Activated T-helper 17 cell treated with anti-CD3 and anti-CD28 coated beads, Interleukin-2, amount 50 U/mL, for 72 hours (primary cell): Measurements from ENCODE around the gene WRNIP1. TPM values are rescaled to one million over a fixed set of nuclear protein-coding genes. Genes with fewer than 3 reads are reported as not detected.

Experiments
- ATAC-seq: fragments of 150-1000 bp; cut with Tn5 transposase; replicated peaks from 2 replicates; pipeline ENCODE4 v1.10.0; 2021; ENCODE audit warnings: mild to moderate bottlenecking, moderate library complexity
- H3K27ac Mint-ChIP-seq: one replicate; pipeline ENCODE4 v1.8.0; 2022; ENCODE audit warnings: mixed read lengths
- H3K27me3 Mint-ChIP-seq: one replicate; pipeline ENCODE4 v1.8.0; 2022; ENCODE audit warnings: mixed read lengths
- H3K36me3 Mint-ChIP-seq: one replicate; pipeline ENCODE4 v1.8.0; 2022; ENCODE audit warnings: low read depth, mild to moderate bottlenecking, mixed read lengths
- H3K4me1 Mint-ChIP-seq: one replicate; pipeline ENCODE4 v1.8.0; 2022; ENCODE audit warnings: mixed read lengths
- H3K4me3 Mint-ChIP-seq: one replicate; pipeline ENCODE4 v1.8.0; 2022; ENCODE audit warnings: mild to moderate bottlenecking, mixed read lengths
- H3K9me3 Mint-ChIP-seq: one replicate; pipeline ENCODE4 v1.8.0; 2022; ENCODE audit warnings: mixed read lengths
- total RNA-seq, 2 donors: library from RNA; stranded (reverse); gene quantifications; one replicate each; pipeline ENCODE4 v1.2.3, GENCODE V29; 2022

WRNIP1 gene
- total RNA-seq, 2 donors from 2014 or later = 30.4 to 48.5 TPM

DNA sequence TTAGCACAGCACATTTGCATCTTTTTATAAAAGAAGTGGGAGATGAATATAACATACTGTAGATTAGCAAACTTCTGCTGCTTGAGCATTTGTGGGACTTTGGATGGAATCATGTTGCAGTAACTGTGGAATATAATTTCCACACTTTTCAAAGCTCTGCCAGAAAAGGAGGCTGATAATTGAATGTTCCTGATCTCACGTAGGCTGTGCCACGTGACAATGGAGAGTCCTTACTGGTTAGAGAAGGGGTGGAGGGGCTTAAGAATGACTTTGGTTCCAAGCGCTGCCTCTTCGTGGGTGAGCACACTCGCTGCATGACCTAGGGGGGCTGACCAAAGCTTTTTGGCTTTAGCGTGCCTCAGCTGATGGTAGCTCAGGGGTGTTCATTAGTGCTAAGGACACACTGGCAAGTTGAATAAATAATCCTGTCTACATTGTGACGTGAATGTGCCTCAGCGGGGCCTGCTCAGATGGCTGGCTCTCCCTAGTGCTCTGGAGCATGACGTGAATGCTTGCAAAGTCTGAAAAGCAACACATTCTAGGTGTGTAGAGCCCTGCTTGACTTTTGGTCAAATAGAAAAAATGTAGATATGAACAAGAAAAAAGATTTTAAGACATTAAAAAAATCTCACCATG lies 15.0 kb downstream of the WRNIP1 start:
- no peaks in the 10 kb centered on the region for H3K27me3 Mint-ChIP-seq
- no peak overlapping the region for H3K27ac Mint-ChIP-seq
- no peak for ATAC-seq
- H3K9me3 Mint-ChIP-seq = no peaks in the 10 kb centered on the region
- H3K36me3 Mint-ChIP-seq = peaks cover 86% of the 10 kb centered on the region
- no peak overlapping the region for H3K4me3 Mint-ChIP-seq
- H3K4me1 Mint-ChIP-seq = peaks cover 16% of the 10 kb centered on the region

DNA sequence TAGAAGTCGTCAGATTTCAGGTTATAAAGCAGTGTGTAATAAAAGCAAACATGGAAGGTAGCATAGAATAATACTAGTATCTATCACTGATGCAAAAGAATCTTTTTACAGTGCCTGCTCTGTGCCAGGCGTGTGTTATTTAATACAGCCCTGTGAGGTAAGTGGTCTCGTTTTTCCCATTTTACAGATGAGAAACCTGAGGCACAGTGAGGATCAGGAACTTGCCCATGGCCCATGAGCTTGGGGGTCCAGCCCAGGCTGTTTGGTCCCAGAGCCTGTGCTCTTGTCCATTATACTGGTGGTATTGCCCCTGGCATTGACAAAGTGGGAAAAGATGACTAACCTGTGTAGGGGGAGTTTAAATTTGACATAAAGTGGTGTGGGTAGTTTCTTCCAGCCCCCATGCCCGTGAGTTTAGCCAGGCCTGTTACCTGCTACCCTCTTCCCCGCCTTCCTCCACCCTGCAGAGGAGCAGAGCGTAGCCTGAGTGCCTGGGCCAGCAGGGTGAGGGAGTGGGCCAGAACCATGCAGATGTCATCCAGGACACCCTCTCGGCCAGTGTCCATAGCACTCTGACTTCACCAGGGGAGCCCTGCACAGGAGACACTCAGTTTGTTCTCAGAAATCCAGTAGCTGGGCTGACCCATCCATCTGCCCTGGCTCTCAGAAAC lies 16.6 kb downstream of the WRNIP1 start:
- no peak for ATAC-seq
- Mint-ChIP-seq H3K4me3 (no peak overlapping the region), H3K36me3 (peaks cover 88% of the 10 kb centered on the region), H3K9me3 (no peaks in the 10 kb centered on the region), H3K27me3 (no peaks in the 10 kb centered on the region), H3K4me1 (peaks cover 9% of the 10 kb centered on the region), H3K27ac (no peak overlapping the region)

DNA sequence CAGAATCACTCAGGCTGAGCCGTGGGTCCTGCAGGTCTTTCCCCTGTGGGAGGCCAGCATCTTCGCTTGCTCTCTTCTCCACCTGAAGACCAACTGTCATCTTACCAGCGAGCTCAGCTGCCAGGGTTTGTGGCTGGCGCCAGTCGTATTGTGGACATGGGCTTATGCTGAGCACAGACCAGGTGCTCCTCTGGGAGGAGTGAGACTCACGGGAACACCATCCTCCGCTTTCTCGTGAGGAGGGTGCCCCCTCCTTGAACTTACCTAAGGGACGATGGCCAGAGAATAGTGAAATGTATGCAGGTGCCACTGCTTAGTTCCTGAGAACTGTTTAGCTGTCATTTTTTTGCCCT lies 17.1 kb downstream of the WRNIP1 start:
- no peak overlapping the region for H3K4me3 Mint-ChIP-seq
- H3K9me3 Mint-ChIP-seq = no peaks in the 10 kb centered on the region
- no peak overlapping the region for H3K27ac Mint-ChIP-seq
- peaks cover 9% of the 10 kb centered on the region for H3K4me1 Mint-ChIP-seq
- ATAC-seq = no peak
- no peaks in the 10 kb centered on the region for H3K27me3 Mint-ChIP-seq
- H3K36me3 Mint-ChIP-seq = peaks cover 91% of the 10 kb centered on the region

DNA sequence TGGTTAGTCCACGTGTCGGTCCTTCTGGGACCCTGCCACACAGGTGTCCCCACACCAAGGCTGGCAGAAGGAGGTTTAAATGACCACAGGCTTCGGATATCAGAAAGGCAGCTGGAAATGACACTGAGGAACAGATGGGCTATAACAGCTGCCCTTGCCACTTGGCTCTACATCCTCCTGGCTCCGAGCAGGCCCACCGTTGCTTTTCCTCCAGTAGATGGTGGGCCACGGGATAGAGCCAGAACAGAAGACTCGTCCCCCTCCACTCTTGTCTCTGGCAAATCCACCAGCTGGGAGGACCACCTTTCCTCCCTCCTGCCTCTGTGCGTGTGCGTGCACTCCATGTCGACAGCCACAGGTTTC lies 17.6 kb downstream of the WRNIP1 start:
- Mint-ChIP-seq H3K4me1 (peaks cover 5% of the 10 kb centered on the region), H3K9me3 (no peaks in the 10 kb centered on the region), H3K36me3 (peaks cover 91% of the 10 kb centered on the region), H3K27me3 (no peaks in the 10 kb centered on the region), H3K4me3 (no peak overlapping the region), H3K27ac (no peak overlapping the region)
- no peak for ATAC-seq

DNA sequence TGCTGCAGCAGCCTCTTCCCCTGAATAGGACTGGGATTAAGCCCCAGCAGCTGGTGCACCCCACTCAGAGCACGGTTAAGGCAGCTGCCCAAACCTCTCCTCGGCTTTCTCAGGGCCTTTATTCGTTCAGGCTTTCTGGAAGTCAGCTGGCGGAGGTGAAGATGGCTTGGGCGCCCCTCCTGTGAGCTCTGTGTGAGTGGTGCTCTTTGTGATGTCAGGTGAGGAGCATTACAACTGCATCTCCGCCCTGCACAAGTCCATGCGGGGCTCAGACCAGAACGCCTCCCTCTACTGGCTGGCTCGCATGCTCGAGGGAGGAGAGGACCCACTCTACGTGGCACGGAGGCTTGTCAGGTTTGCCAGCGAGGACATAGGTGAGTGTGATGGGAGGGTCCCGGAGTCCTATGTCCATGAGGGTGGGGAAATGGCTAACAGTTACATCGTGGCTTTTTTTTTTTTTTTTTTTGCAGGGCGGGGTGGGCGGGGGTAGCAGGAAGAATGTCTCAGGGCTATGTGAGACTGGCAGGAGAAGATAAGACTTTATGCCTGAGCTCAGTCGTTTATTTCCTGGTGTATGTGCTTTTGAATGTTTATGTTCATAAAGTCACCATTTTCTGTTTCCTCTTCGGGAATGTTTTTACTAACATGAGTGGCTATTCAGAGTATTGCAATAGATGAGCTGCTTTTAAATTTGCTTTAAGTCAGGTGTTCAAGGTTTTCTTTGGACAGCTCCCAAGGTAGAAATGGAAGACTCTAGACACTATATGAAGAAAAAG lies 18.2 kb downstream of the WRNIP1 start:
- Mint-ChIP-seq H3K4me1 (peaks cover 5% of the 10 kb centered on the region), H3K4me3 (no peak overlapping the region), H3K36me3 (peaks cover 90% of the 10 kb centered on the region), H3K27ac (peak overlapping the region; percentile 57), H3K9me3 (no peaks in the 10 kb centered on the region), H3K27me3 (no peaks in the 10 kb centered on the region)
- no peak for ATAC-seq

DNA sequence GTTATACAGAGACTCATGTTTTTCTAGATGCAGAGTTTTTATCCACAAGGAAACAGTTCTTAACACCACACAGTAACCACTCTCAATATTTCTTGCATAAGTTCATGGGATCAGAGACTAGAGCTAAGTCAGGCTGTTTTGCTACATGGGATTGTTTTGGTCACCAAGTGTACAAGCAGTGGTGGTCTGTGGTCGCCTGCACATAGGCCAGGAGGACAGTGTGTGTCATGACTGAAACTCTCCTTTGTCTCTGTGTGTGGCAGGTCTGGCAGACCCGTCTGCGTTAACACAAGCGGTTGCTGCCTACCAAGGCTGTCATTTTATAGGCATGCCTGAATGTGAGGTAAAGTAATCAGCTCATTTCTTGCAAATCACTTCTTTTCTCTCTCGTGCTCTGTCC lies 18.9 kb downstream of the WRNIP1 start:
- Mint-ChIP-seq H3K27ac (peak overlapping the region; percentile 57), H3K27me3 (no peaks in the 10 kb centered on the region), H3K9me3 (no peaks in the 10 kb centered on the region), H3K4me1 (peaks cover 5% of the 10 kb centered on the region), H3K4me3 (no peak overlapping the region), H3K36me3 (peaks cover 83% of the 10 kb centered on the region)
- ATAC-seq = peak; percentile 45

DNA sequence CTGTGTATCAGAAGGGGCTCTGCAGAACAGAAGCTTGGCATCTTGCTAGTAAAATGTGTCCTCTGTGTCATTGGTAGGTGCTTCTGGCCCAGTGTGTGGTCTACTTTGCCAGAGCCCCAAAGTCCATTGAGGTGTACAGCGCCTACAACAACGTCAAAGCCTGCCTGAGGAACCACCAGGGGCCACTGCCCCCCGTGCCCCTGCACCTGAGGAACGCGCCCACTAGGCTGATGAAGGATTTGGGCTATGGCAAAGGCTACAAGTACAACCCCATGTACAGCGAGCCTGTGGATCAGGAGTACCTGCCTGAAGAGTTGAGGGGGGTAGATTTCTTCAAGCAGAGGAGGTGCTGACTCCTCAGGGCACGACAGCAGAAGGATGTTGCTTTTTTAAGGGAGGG lies 19.7 kb downstream of the WRNIP1 start:
- H3K9me3 Mint-ChIP-seq = no peaks in the 10 kb centered on the region
- H3K4me3 Mint-ChIP-seq = no peak overlapping the region
- peaks cover 74% of the 10 kb centered on the region for H3K36me3 Mint-ChIP-seq
- ATAC-seq = no peak
- peaks cover 5% of the 10 kb centered on the region for H3K4me1 Mint-ChIP-seq
- no peaks in the 10 kb centered on the region for H3K27me3 Mint-ChIP-seq
- H3K27ac Mint-ChIP-seq = no peak overlapping the region

DNA sequence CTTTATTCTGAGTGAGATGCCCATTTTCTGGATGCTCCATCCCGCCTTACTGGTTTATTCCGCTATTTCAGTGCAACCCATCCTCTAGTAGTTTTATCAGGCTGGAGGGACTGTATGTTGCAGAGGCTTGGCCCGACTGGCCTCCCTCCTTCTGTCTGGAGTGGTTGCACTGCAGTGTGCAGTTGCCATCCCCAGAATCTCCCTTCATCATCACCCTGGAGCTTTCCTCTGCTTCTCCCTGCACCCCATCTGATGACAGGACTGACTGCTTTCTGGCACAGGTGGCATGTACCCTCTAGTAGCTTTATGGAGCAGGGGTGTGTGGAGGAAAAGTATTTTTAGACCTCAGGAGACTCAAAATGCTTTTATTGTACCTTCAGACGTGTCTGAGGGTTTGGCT lies 21.1 kb downstream of the WRNIP1 start:
- Mint-ChIP-seq H3K27ac (no peak overlapping the region), H3K27me3 (no peaks in the 10 kb centered on the region), H3K36me3 (peaks cover 61% of the 10 kb centered on the region), H3K9me3 (no peaks in the 10 kb centered on the region), H3K4me1 (peaks cover 7% of the 10 kb centered on the region), H3K4me3 (no peak overlapping the region)
- no peak for ATAC-seq

DNA sequence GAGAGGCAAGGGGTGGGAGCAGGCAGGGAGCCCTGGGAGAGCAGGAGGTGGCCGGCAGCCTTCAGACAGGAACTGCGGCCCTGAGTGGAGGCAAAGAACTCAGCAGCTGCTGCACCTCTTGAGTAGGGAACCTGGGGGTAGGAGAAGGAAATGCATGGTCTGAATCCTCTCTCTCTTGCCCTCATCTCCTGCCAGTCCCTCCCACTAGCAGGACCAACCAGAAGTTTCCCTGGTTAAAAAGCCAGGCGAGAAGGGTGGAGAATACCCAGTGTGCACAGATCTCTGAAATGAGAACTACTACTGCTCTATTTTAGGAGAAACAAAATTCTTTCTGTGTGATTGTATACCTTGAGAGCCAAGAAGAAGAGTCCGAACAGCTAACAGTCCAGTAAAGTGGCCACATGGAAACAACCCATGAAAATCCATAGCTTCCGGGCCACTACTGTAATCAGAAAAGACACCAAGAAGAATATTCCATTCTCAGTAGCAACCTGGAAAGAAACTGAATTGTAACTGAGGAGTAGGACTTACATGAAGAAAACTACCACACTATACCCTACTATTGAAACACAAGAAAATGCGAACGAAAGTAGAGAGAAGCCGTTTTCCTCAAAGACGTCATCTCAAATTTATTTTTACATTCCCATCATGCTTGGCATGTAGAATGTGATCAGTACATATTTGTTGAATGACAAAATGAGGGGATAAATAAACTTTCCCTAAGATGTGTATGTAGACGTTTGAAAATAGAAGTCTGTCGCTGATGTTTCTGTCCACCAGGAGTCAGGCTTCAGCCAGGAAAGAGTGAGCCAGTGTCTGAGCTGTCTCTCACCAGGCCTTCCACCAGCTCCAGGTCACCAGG lies 25.6 kb downstream of the WRNIP1 start:
- ATAC-seq = peak; percentile 79
- H3K4me3 Mint-ChIP-seq = peak overlapping the region; percentile 1
- H3K27me3 Mint-ChIP-seq = no peaks in the 10 kb centered on the region
- peaks cover 19% of the 10 kb centered on the region for H3K4me1 Mint-ChIP-seq
- H3K27ac Mint-ChIP-seq = peak overlapping the region; percentile 10
- peaks cover 21% of the 10 kb centered on the region for H3K36me3 Mint-ChIP-seq
- H3K9me3 Mint-ChIP-seq = no peaks in the 10 kb centered on the region

DNA sequence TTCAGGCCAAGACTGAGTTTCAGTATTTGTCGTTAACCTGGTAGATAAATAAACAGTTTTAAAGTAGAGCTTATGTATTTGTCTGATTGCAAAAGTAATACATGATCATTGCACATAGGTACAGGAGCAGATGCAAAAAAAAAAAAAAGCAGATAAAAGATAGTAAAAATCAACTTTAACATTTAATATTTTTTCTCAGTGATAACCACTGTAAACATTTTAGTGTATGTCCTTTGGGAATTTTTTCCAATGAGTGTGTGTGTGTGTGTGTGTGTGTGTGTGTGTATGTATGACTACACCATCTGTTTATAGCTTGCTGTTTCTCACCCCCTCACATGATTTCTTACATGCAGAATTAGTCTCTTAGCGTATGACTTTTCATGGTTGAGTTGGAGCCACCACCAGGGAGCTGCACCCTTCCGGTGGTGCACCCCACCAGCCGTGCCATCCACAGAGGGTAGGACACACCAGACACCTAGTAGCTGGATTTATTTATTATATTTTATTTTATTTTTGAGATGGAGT lies 26.3 kb downstream of the WRNIP1 start:
- no peak for ATAC-seq
- Mint-ChIP-seq H3K27me3 (no peaks in the 10 kb centered on the region), H3K4me1 (peaks cover 19% of the 10 kb centered on the region), H3K4me3 (peak overlapping the region; percentile 1), H3K36me3 (peaks cover 14% of the 10 kb centered on the region), H3K9me3 (no peaks in the 10 kb centered on the region), H3K27ac (peak overlapping the region; percentile 10)

DNA sequence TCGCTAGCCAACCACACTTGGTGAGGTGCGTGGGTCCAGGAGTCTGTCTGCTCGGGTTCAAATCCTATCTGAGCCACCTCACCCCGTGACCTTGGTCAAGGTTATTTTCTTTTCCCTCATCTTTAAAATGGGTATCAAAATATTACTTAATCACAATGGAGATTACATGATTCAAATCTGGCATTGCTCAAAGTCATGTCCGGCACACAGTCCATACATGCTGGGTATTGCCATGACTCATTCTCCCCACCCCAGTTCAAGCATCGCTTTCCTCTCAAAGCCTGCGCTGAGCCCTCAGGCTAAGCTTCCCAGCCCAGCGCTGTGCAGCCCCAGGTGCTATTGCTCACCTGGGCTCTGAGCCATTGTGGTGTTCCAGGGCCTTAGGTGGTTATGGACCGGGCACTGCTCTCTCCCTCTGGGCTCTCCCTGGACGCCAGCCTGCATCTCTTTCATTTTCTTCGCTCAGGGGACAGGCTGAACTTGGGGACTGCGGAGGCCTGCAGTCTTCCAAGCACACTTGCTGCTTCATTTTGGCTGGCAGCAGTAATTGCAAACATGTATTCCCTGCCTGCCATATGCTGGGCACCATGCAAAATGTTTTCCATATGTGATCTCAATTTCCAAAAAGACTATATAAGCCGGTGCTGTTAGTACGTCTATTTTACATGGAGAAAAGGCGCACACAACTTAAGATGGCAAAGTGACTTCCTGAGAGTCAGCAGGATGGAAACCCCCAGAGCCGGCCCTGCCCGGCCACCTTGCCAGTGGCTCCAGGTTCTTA lies 27.3 kb downstream of the WRNIP1 start:
- peaks cover 24% of the 10 kb centered on the region for H3K4me1 Mint-ChIP-seq
- no peak overlapping the region for H3K27ac Mint-ChIP-seq
- ATAC-seq = no peak
- H3K4me3 Mint-ChIP-seq = no peak overlapping the region
- H3K27me3 Mint-ChIP-seq = no peaks in the 10 kb centered on the region
- peaks cover 12% of the 10 kb centered on the region for H3K36me3 Mint-ChIP-seq
- no peaks in the 10 kb centered on the region for H3K9me3 Mint-ChIP-seq

DNA sequence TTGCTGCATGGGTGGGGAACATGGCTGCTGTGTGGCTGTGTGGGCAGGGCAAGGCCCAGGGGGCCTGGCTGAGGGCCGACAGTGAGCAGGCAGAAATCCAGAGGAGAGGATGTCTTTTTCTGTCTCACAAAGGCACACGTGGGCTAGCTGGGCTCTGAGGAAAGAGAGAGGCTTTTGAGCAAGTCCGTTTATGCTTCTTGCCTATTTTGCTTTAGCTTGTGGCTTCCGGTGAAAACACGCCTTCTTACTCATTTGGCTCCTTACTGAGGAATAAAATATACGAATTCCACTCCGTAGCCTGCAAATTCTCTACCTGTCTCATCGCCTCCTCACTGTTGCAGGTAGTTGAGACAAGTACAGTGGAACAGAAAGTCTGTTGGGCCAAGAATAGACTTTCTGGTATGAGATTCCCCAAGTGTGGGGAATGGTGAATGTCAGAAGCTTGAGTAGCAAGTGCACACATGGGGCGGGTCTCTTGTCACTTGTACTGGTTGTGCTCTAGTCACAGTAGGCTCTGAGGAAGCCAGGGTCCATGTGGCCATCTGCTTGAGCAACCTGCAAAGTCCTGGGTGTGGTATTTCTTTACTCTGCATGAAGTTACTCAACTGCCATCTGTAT lies 28.4 kb downstream of the WRNIP1 start:
- ATAC-seq = peak; percentile 78
- Mint-ChIP-seq H3K36me3 (peaks cover 5% of the 10 kb centered on the region), H3K9me3 (no peaks in the 10 kb centered on the region), H3K27me3 (no peaks in the 10 kb centered on the region), H3K4me1 (peaks cover 28% of the 10 kb centered on the region), H3K27ac (peak overlapping the region; percentile 40), H3K4me3 (peak overlapping the region; percentile 45)

DNA sequence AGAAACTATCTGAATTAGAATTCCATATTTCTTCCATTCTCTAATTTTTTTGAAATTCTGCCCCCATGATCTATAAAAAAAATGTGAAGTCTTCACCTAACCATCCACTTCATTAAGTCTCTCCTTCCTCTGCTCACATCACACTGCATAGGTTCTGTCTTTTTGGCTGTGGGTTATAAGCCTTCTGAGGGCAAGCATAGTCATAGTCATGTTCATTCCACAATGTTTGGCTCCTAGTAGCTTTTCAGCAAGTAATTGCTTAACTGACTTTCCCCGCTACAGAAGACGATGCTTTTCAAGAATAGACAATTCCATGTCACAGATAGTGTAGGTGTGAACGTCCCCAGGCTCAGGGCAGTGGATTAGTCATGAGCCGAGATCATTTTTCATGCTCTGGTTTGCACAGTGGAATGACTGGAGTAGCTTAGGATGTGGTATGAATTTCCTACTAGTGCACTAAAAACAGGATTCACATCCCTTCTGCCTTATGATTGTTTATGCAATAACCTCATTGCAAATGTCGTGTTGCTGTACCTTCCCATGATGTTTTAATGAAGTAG lies 29.1 kb downstream of the WRNIP1 start:
- no peak for ATAC-seq

More for the DNA sequence above, 29.1 kb downstream of the WRNIP1 start:
- Mint-ChIP-seq H3K4me1 (peaks cover 28% of the 10 kb centered on the region), H3K9me3 (no peaks in the 10 kb centered on the region), H3K27me3 (no peaks in the 10 kb centered on the region), H3K36me3 (peaks cover 5% of the 10 kb centered on the region), H3K4me3 (peak overlapping the region; percentile 45), H3K27ac (peak overlapping the region; percentile 40)
